ENCODE results near the gene SUMO2. TPM values are rescaled to one million over a fixed set of nuclear protein-coding genes. Genes with fewer than 3 reads are reported as not detected.

The SUMO2 gene
- polyA plus RNA-seq = 100 to 1,000 TPM in 1 of 4 donors, 10 to 100 TPM in 3; 64.3 to 305 (median 71.9) TPM
- long read RNA-seq, donor 1 = 0 reads
- long read RNA-seq, donor 2, transcript SUMO2-202 (4 exons, 3,190 nt) = major isoform, 86 of 88 reads
- long read RNA-seq, donor 2, partial matches to known transcripts = 0 of 88 reads
- long read RNA-seq, donor 2, other reads (novel, unspliced or antisense) = 0 of 88 reads
- long read RNA-seq, donor 3, transcript SUMO2-202 (4 exons, 3,190 nt) = major isoform, 170 of 189 reads
- long read RNA-seq, donor 3, partial matches to known transcripts = 16 of 189 reads
- long read RNA-seq, donor 3, other reads (novel, unspliced or antisense) = 0 of 189 reads
- long read RNA-seq, donor 4, transcript SUMO2-202 (4 exons, 3,190 nt) = major isoform, 15 of 15 reads
- long read RNA-seq, donor 4, partial matches to known transcripts = 0 of 15 reads
- long read RNA-seq, donor 4, other reads (novel, unspliced or antisense) = 0 of 15 reads
- long read RNA-seq, donor 5, transcript SUMO2-202 (4 exons, 3,190 nt) = major isoform, 50 of 50 reads
- long read RNA-seq, donor 5, partial matches to known transcripts = 0 of 50 reads
- long read RNA-seq, donor 5, other reads (novel, unspliced or antisense) = 0 of 50 reads
- long read RNA-seq, donor 6, transcript SUMO2-202 (4 exons, 3,190 nt) = major isoform, 157 of 168 reads
- long read RNA-seq, donor 6, partial matches to known transcripts = 8 of 168 reads
- long read RNA-seq, donor 6, other reads (novel, unspliced or antisense) = 0 of 168 reads
- long read RNA-seq, donor 7, transcript SUMO2-203 (4 exons, 490 nt) = minor isoform, 7 of 377 reads
- long read RNA-seq, donor 7, transcript SUMO2-202 (4 exons, 3,190 nt) = major isoform, 349 of 377 reads
- long read RNA-seq, donor 7, partial matches to known transcripts = 18 of 377 reads
- long read RNA-seq, donor 7, other reads (novel, unspliced or antisense) = 0 of 377 reads
- long read RNA-seq, donor 8, transcript SUMO2-202 (4 exons, 3,190 nt) = major isoform, 37 of 38 reads
- long read RNA-seq, donor 8, partial matches to known transcripts = 0 of 38 reads
- long read RNA-seq, donor 8, other reads (novel, unspliced or antisense) = 0 of 38 reads
- long read RNA-seq, donor 9, transcript SUMO2-202 (4 exons, 3,190 nt) = major isoform, 48 of 48 reads
- long read RNA-seq, donor 9, partial matches to known transcripts = 0 of 48 reads
- long read RNA-seq, donor 9, other reads (novel, unspliced or antisense) = 0 of 48 reads
- long read RNA-seq, donor 10, transcript SUMO2-202 (4 exons, 3,190 nt) = major isoform, 299 of 330 reads
- long read RNA-seq, donor 10, transcript SUMO2-203 (4 exons, 490 nt) = minor isoform, 12 of 330 reads
- long read RNA-seq, donor 10, partial matches to known transcripts = 18 of 330 reads
- long read RNA-seq, donor 10, other reads (novel, unspliced or antisense) = 0 of 330 reads

DNA sequence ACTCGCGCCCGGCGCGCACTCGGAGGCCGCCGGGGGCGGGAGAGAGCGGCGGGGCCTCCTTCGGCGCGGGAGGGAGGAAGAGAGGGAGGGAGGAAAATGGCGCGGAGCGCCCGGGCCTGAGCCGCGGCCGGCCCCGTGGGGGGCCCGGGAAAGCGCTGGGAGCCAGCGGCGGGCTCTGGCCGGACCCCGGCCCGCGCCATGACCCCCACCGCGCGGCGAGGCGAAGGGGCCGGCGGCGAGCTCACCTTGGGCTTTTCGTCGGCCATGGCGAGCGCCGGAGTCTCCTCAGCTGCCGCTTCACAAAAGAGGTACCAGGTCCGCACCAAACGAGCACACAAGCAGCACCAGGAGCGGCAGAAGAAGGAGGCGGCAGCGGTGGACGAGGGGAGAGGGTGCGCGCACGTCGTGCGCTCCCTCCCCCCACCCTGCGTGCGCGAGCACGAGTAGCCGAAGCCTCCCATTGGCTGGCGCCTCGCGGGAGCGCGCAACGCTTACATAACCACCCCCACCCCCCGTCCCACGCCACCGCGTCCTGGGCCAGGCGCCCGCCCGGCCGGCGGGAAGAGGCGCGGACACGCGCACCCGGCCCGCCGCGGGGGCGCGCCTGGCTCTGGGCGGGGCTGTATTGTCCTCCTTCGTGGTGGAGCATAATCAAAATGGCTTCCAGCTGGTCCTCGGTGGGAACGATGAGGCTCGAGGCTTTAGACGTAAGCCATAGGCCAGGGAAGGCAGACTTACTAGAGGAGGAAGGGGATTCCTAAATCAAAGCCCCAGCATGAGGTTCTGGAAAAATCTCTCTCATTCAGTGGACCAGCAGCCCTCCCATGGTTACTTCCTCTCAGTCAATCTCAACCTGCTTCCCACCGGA, at the start of gene SUMO2:
Gene SUMO2, minus strand, starts transcription at position 391 of the 868 bp plus-strand sequence. Its CDS starts 125 bp downstream, at position 266.
- no peaks in the 10 kb centered on the region for H3K4me1 ChIP-seq (ENCODE audit: control insufficient read depth in 3 of 3, insufficient read depth in 2 of 3, low read depth in 1 of 3, low read length in 2 of 3)
- no peak for FAIRE-seq
- H3K4me3 ChIP-seq (ENCODE audit: low read depth in 1 of 3, low read length in 3 of 3) = peak within 1 kb of the TSS; percentile 69 to 98 (median 97)
- 1 to 2% (median 1%) methylated on average over 34 to 92 of the region's 92 CpGs for WGBS, 3 donors
- H3K27ac ChIP-seq (ENCODE audit: low read depth in 1 of 3, low read length in 2 of 3) = peak within 1 kb of the TSS; percentile 95 to 100 (median 96)
- H3K27me3 ChIP-seq (ENCODE audit: control insufficient read depth in 3 of 3, insufficient read depth in 3 of 3, low read length in 3 of 3) = no peaks in the 10 kb centered on the region
- no peaks in the 10 kb centered on the region for H3K9me3 ChIP-seq (ENCODE audit: control insufficient read depth in 2 of 2, insufficient read depth in 1 of 2, low read depth in 1 of 2, low read length in 1 of 2)
- peaks cover 0 to 27% (median 4%) of the 10 kb centered on the region in 3 donors for H3K36me3 ChIP-seq (ENCODE audit: control insufficient read depth in 3 of 3, insufficient read depth in 2 of 3, low read depth in 1 of 3, low read length in 3 of 3)
- peak; percentile 94 to 99 for DNase-seq

DNA sequence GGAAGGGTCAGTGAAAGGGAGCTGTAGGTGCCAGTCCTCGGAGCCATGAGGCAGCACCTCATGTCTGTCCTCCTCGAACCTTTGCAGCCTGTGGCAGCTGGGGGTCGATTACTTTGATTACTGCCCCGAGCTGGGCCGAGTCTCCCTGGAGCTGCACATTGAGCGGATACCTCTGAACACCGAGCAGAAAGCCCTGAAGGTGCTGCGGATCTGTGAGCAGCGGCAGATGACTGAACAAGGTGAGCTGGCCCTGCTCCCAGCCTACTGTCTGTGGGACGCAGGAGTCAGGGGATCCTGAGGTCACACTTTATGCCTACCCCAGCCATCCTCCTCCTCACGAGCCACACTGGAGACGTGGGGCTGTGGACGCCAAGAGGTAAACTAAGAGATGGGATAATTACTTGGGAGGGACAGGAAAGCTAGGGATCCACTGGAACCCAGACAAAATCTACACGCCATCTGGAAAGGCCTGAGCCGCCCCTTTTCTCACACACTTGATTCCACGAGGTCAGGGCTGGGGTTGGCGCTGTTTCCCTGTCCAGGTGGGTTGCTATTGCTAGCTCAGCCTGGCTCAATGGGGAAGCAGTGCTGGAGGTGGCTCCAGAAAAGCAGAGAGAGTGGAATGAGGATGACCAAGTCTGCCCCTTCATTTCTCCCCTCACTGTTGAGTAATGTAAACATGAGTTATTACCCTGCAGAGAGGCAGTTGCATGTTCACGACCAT, 49.1 kb upstream of the SUMO2 start:
- WGBS, 3 donors = 90 to 93% (median 91%) methylated on average over 18 of the region's 18 CpGs
- peaks cover 9 to 89% (median 30%) of the 10 kb centered on the region in 3 donors for H3K36me3 ChIP-seq (ENCODE audit: control insufficient read depth in 3 of 3, insufficient read depth in 2 of 3, low read depth in 1 of 3, low read length in 3 of 3)
- no peaks in the 10 kb centered on the region for H3K9me3 ChIP-seq (ENCODE audit: control insufficient read depth in 2 of 2, insufficient read depth in 1 of 2, low read depth in 1 of 2, low read length in 1 of 2)
- DNase-seq (no peak), FAIRE-seq (no peak)
- no peaks in the 10 kb centered on the region for H3K27me3 ChIP-seq (ENCODE audit: control insufficient read depth in 3 of 3, insufficient read depth in 3 of 3, low read length in 3 of 3)
- H3K27ac ChIP-seq (ENCODE audit: low read depth in 1 of 3, low read length in 2 of 3) = no peak overlapping the region
- no peaks in the 10 kb centered on the region for H3K4me1 ChIP-seq (ENCODE audit: control insufficient read depth in 3 of 3, insufficient read depth in 2 of 3, low read depth in 1 of 3, low read length in 2 of 3)
- no peak overlapping the region for H3K4me3 ChIP-seq (ENCODE audit: low read depth in 1 of 3, low read length in 3 of 3)

DNA sequence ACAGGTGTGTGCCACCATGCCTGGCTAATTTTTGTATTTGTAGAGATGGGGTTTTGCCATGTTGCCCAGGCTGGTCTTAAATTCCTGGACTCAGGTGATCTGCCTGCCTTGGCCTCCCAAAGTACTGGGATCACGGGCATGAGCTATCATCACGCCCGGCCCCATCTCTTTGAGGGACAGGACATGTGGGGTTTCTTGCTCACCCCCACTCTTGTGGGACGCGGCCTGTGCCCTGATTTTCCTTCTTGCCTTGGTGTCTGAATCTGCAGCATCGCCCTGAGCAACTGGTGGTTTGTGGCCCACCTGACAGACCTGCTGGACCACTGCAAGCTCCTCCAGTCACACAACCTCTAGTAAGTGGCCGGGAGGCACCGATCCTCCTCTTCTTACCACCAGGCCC, 48.3 kb upstream of the SUMO2 start:
- FAIRE-seq = no peak
- 86 to 96% (median 96%) methylated on average over 8 of the region's 8 CpGs for WGBS, 3 donors
- H3K36me3 ChIP-seq (ENCODE audit: control insufficient read depth in 3 of 3, insufficient read depth in 2 of 3, low read depth in 1 of 3, low read length in 3 of 3) = peaks cover 8 to 92% (median 33%) of the 10 kb centered on the region in 3 donors

GRCh38 chr17:75228847-75229246, 46.1 kb upstream of the SUMO2 start:
- FAIRE-seq (no peak), DNase-seq (no peak)
- Histone ChIP-seq H3K4me3 (ENCODE audit: low read depth in 1 of 3, low read length in 3 of 3) (no peak overlapping the region), H3K27me3 (ENCODE audit: control insufficient read depth in 3 of 3, insufficient read depth in 3 of 3, low read length in 3 of 3) (no peaks in the 10 kb centered on the region), H3K9me3 (ENCODE audit: control insufficient read depth in 2 of 2, insufficient read depth in 1 of 2, low read depth in 1 of 2, low read length in 1 of 2) (no peaks in the 10 kb centered on the region), H3K27ac (ENCODE audit: low read depth in 1 of 3, low read length in 2 of 3) (peak overlapping the region in 1 of 3 donors; percentile 24), H3K36me3 (ENCODE audit: control insufficient read depth in 3 of 3, insufficient read depth in 2 of 3, low read depth in 1 of 3, low read length in 3 of 3) (peaks cover 14 to 93% (median 27%) of the 10 kb centered on the region in 3 donors), H3K4me1 (ENCODE audit: control insufficient read depth in 3 of 3, insufficient read depth in 2 of 3, low read depth in 1 of 3, low read length in 2 of 3) (no peaks in the 10 kb centered on the region)
- WGBS, 3 donors = 78 to 83% (median 83%) methylated on average over 4 of the region's 4 CpGs

More for the DNA sequence above, 48.3 kb upstream of the SUMO2 start:
- no peaks in the 10 kb centered on the region for H3K9me3 ChIP-seq (ENCODE audit: control insufficient read depth in 2 of 2, insufficient read depth in 1 of 2, low read depth in 1 of 2, low read length in 1 of 2)
- no peak overlapping the region for H3K27ac ChIP-seq (ENCODE audit: low read depth in 1 of 3, low read length in 2 of 3)
- H3K4me1 ChIP-seq (ENCODE audit: control insufficient read depth in 3 of 3, insufficient read depth in 2 of 3, low read depth in 1 of 3, low read length in 2 of 3) = no peaks in the 10 kb centered on the region
- H3K4me3 ChIP-seq (ENCODE audit: low read depth in 1 of 3, low read length in 3 of 3) = no peak overlapping the region
- DNase-seq = no peak
- no peaks in the 10 kb centered on the region for H3K27me3 ChIP-seq (ENCODE audit: control insufficient read depth in 3 of 3, insufficient read depth in 3 of 3, low read length in 3 of 3)

- no peaks in the 10 kb centered on the region for H3K4me1 ChIP-seq (ENCODE audit: control insufficient read depth in 3 of 3, insufficient read depth in 2 of 3, low read depth in 1 of 3, low read length in 2 of 3)
- FAIRE-seq = no peak
- WGBS, 3 donors = 70 to 73% (median 70%) methylated on average over 2 of the region's 2 CpGs
- H3K27ac ChIP-seq (ENCODE audit: low read depth in 1 of 3, low read length in 2 of 3) = no peak overlapping the region
- H3K4me3 ChIP-seq (ENCODE audit: low read depth in 1 of 3, low read length in 3 of 3) = no peak overlapping the region
- H3K9me3 ChIP-seq (ENCODE audit: control insufficient read depth in 2 of 2, insufficient read depth in 1 of 2, low read depth in 1 of 2, low read length in 1 of 2) = no peaks in the 10 kb centered on the region
- no peak for DNase-seq
- H3K36me3 ChIP-seq (ENCODE audit: control insufficient read depth in 3 of 3, insufficient read depth in 2 of 3, low read depth in 1 of 3, low read length in 3 of 3) = peaks cover 14 to 93% (median 27%) of the 10 kb centered on the region in 3 donors
- H3K27me3 ChIP-seq (ENCODE audit: control insufficient read depth in 3 of 3, insufficient read depth in 3 of 3, low read length in 3 of 3) = no peaks in the 10 kb centered on the region
These were observed 45.5 kb upstream of the SUMO2 start for GRCh38 chr17:75228305-75228704.

DNA sequence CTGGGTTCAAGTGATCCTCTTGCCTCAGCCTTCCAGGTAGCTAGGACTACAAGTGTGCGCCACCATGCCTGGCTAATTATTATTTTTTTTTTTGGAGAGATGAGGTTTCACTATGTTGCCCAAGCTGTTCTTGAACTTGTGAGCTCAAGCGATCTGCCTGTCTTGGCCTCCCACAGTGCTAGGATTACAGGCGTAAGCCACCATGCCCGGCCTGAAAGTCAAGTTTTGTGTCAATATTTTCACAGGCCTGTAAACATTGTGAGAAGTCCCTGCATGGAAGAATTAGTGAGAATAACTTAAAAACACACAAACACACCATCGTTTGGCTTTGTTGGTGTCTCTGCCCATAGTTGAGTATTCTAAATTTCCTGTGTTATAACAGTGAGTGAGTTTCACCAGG, 45.0 kb upstream of the SUMO2 start:
- Histone ChIP-seq H3K4me1 (ENCODE audit: control insufficient read depth in 3 of 3, insufficient read depth in 2 of 3, low read depth in 1 of 3, low read length in 2 of 3) (no peaks in the 10 kb centered on the region), H3K36me3 (ENCODE audit: control insufficient read depth in 3 of 3, insufficient read depth in 2 of 3, low read depth in 1 of 3, low read length in 3 of 3) (peaks cover 14 to 89% (median 23%) of the 10 kb centered on the region in 3 donors), H3K27me3 (ENCODE audit: control insufficient read depth in 3 of 3, insufficient read depth in 3 of 3, low read length in 3 of 3) (no peaks in the 10 kb centered on the region), H3K27ac (ENCODE audit: low read depth in 1 of 3, low read length in 2 of 3) (no peak overlapping the region), H3K9me3 (ENCODE audit: control insufficient read depth in 2 of 2, insufficient read depth in 1 of 2, low read depth in 1 of 2, low read length in 1 of 2) (no peaks in the 10 kb centered on the region), H3K4me3 (ENCODE audit: low read depth in 1 of 3, low read length in 3 of 3) (no peak overlapping the region)
- WGBS, 3 donors = 87 to 89% (median 87%) methylated on average over 5 of the region's 5 CpGs
- FAIRE-seq (no peak), DNase-seq (no peak)

DNA sequence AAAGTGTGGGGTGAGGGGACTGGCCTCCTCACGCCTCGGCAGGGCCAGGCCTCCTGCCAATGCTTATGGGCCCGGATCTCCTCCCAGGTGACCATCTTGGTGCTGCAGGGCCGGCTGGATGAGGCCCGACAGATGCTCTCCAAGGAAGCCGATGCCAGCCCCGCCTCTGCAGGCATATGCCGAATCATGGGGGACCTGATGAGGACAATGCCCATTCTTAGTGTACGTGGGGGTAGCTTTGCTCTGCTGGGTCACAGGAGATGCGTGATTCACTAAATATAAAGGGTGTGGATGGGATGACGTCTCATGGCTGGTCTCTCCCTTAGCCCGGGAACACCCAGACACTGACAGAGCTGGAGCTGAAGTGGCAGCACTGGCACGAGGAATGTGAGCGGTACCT, 42.3 kb upstream of the SUMO2 start:
- no peaks in the 10 kb centered on the region for H3K9me3 ChIP-seq (ENCODE audit: control insufficient read depth in 2 of 2, insufficient read depth in 1 of 2, low read depth in 1 of 2, low read length in 1 of 2)
- peaks cover 12 to 79% (median 20%) of the 10 kb centered on the region in 3 donors for H3K36me3 ChIP-seq (ENCODE audit: control insufficient read depth in 3 of 3, insufficient read depth in 2 of 3, low read depth in 1 of 3, low read length in 3 of 3)
- FAIRE-seq (no peak), DNase-seq (no peak)
- no peak overlapping the region for H3K4me3 ChIP-seq (ENCODE audit: low read depth in 1 of 3, low read length in 3 of 3)
- H3K27me3 ChIP-seq (ENCODE audit: control insufficient read depth in 3 of 3, insufficient read depth in 3 of 3, low read length in 3 of 3) = no peaks in the 10 kb centered on the region
- no peaks in the 10 kb centered on the region for H3K4me1 ChIP-seq (ENCODE audit: control insufficient read depth in 3 of 3, insufficient read depth in 2 of 3, low read depth in 1 of 3, low read length in 2 of 3)
- H3K27ac ChIP-seq (ENCODE audit: low read depth in 1 of 3, low read length in 2 of 3) = no peak overlapping the region
- whole genome bisulfite sequencing, 3 donors = 84 to 86% (median 85%) methylated on average over 14 of the region's 14 CpGs
